Ascending aorta (tissue), 2 donors: ENCODE results near the gene ZNF692. TPM values are rescaled to one million over a fixed set of nuclear protein-coding genes. Genes with fewer than 3 reads are reported as not detected.
"Not testable (repeated sequence)": the region's sequence is repeated elsewhere in the genome, so short reads cannot be mapped to it uniquely, and the experiment has no call there.

Source experiments
- DNase-seq, 2 donors: peaks; one replicate each; pipeline ENCODE4 v3.0.0-alpha.2; 2019; ENCODE audit warnings: low spot score in 2 of 2
- H3K27ac ChIP-seq, 2 donors: fragments of 200-600 bp; sonication (generic); one replicate each; pipeline ENCODE4 v1.5.1; 2016 to 2017; ENCODE audit warnings: mild to moderate bottlenecking in 1 of 2
- H3K27me3 ChIP-seq: fragments of 200-600 bp; sonication (generic); one replicate; pipeline ENCODE4 v1.5.1; 2017
- H3K36me3 ChIP-seq, 2 donors: fragments of 200-600 bp; sonication (generic); one replicate each; pipeline ENCODE4 v1.5.1; 2016
- H3K4me1 ChIP-seq, 2 donors: fragments of 200-600 bp; sonication (generic); one replicate each; pipeline ENCODE4 v1.5.1; 2016 to 2017; ENCODE audit warnings: mild to moderate bottlenecking in 1 of 2
- H3K4me3 ChIP-seq, 2 donors: fragments of 200-600 bp; sonication (generic); one replicate each; pipeline ENCODE4 v1.5.1; 2016 to 2017; ENCODE audit warnings: mild to moderate bottlenecking in 1 of 2
- H3K9me3 ChIP-seq, 2 donors: fragments of 200-600 bp; sonication (generic); one replicate each; pipeline ENCODE4 v1.5.1; 2016
- intact Hi-C: fragments of 100-400 bp; cut with DNase I; formaldehyde crosslinking; loops from one replicate; pipeline ENCODE4 v1.15.1; 2023
- total RNA-seq: library from RNA; depleted of rRNA; stranded (reverse); fragments of >200 nt; gene quantifications from one replicate; pipeline ENCODE4 v1.1.0, GENCODE V29; 2016
- TF ChIP-seq, protein P1 (sequence below), 3 experiments: fragments of 200-600 bp in 2 of 3; fragments of 450-650 bp in 1 of 3; sonication (generic) in 2 of 3; IDR thresholded peaks; one replicate each; pipeline ENCODE4 v1.5.1; 2016 to 2019; ENCODE audit warnings: antibody characterized with exemption in 3 of 3, mild to moderate bottlenecking in 1 of 3, moderate library complexity in 1 of 3

Gene ZNF692
- total RNA-seq, 1 donor from 2014 or later, result 13.8 TPM

DNA sequence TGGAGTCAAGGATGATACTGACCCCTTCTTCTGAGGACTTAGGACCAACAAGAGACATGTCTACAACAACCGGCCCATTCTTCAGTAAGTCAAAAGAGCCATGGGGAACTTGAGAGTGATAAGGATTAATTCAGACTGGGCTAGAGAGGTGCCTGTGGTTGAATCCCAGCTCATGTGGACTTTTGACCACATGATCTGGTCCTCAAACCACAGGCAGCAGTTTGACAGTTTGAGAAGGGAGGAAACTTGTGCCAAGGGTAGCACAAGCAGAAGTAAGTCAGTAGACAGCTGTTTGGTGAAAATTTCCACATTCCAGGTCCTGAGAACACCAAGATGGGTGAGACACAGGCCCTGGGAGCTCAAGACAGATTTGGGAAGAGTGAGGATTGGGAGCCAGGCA lies 53.0 kb downstream of the ZNF692 start:
- DNase-seq, result peak in 1 of 2 donors; percentile 49
- intact Hi-C loops, result no loop called here
- H3K27me3 ChIP-seq, result no peaks in the 10 kb centered on the region
- H3K36me3 ChIP-seq, result no peaks in the 10 kb centered on the region
- H3K9me3 ChIP-seq, result no peaks in the 10 kb centered on the region
- no peaks in the 10 kb centered on the region for H3K4me1 ChIP-seq
- no peak overlapping the region for H3K27ac ChIP-seq
- TF ChIP-seq, protein P1, sequence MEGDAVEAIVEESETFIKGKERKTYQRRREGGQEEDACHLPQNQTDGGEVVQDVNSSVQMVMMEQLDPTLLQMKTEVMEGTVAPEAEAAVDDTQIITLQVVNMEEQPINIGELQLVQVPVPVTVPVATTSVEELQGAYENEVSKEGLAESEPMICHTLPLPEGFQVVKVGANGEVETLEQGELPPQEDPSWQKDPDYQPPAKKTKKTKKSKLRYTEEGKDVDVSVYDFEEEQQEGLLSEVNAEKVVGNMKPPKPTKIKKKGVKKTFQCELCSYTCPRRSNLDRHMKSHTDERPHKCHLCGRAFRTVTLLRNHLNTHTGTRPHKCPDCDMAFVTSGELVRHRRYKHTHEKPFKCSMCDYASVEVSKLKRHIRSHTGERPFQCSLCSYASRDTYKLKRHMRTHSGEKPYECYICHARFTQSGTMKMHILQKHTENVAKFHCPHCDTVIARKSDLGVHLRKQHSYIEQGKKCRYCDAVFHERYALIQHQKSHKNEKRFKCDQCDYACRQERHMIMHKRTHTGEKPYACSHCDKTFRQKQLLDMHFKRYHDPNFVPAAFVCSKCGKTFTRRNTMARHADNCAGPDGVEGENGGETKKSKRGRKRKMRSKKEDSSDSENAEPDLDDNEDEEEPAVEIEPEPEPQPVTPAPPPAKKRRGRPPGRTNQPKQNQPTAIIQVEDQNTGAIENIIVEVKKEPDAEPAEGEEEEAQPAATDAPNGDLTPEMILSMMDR (IDR thresholded peaks at IDR 0.05), result no peak
- no peak overlapping the region for H3K4me3 ChIP-seq

DNA sequence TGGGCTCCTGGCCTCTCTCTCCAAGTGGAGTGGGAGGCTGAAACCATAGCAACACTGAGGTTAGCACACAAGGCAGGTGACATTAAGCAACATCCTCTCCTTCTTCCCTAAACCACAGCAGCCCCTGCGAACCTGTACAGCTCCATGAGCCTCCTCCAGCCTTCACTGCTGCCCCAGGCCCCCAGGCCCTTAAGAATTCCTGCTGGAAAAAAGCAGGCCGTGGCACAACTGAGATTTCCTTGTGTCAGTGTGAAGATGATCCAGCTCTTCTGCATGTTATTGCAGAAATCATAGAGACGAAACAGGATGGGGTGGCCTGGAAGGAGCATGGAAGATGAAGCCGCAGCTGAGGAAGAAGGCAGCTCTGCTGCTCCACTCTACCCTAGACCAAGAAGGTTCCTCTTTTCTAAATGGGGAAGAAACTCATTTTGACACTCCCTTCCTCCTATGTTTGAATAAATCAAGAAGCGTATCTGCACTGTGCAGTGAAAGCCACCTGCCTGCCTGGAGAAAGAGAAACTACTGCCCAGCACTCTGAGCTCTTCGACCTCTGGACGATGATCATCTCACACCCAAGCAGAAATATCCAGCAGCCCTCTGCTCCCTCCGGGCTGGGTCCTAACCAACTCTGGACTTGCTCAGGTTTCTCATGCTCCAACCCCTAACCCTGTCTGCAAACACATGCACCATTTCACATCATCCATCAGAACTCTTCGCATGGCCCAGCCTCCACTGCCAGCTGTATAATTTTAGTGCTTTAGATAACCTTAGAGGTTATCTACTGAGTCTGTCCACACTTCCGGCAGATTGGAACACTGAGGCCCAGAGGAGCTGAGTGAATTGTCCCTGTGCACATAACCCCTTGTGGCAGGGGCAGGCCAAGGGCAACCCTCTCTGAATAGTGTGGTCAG lies 53.9 kb downstream of the ZNF692 start:
- no peaks in the 10 kb centered on the region for H3K9me3 ChIP-seq
- H3K27me3 ChIP-seq, result no peaks in the 10 kb centered on the region
- peak in 1 of 2 donors; percentile 62 for DNase-seq
- no peaks in the 10 kb centered on the region for H3K36me3 ChIP-seq
- no peaks in the 10 kb centered on the region for H3K4me1 ChIP-seq
- intact Hi-C loops, result no loop called here
- TF ChIP-seq, protein P1 (IDR thresholded peaks at IDR 0.05), result no peak
- H3K4me3 ChIP-seq, result no peak overlapping the region
- H3K27ac ChIP-seq, result no peak overlapping the region

DNA sequence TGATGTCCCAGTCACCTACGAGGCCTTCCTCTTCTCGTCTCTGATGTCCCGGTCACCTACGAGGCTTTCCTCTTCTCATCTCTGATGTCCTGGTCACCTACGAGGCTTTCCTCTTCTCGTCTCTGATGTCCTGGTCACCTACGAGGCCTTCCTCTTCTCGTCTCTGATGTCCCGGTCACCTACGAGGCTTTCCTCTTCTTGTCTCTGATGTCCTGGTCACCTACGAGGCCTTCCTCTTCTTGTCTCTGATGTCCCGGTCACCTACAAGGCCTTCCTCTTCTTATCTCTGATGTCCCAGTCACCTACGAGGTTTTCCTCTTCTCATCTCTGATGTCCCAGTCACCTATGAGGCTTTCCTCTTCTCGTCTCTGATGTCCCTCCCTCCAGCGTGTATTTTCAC lies 55.4 kb downstream of the ZNF692 start:
- H3K4me1 ChIP-seq, H3K36me3 ChIP-seq, H3K27ac ChIP-seq, H3K4me3 ChIP-seq, intact Hi-C loops, H3K27me3 ChIP-seq, H3K9me3 ChIP-seq: not testable (repeated sequence)
- DNase-seq, result peak in 1 of 2 donors; percentile 47

DNA sequence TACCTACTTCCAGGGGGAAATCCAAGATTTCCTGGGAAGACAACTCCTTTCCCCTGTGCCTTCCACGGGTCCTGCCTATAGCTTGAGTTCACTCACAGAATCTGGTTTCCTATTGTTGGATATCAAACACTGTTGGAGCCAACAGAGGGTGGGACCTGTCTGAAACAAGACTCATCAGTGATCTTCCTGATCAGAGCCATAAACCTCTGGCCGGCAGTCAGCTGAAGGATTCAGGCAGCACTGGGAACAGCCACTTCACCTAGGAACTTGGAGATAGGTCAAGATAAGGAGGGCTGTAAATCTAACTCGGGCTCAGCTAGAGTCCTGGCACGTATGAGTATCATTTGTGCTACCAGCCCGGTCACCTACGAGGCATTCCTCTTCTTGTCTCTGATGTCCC lies 56.4 kb downstream of the ZNF692 start:
- Histone ChIP-seq H3K27me3 (no peaks in the 10 kb centered on the region), H3K27ac (no peak overlapping the region), H3K36me3 (no peaks in the 10 kb centered on the region), H3K4me3 (no peak overlapping the region), H3K9me3 (no peaks in the 10 kb centered on the region), H3K4me1 (no peaks in the 10 kb centered on the region)
- no peak for DNase-seq
- TF ChIP-seq, protein P1 (IDR thresholded peaks at IDR 0.05), result no peak
- intact Hi-C loops, result no loop called here

DNA sequence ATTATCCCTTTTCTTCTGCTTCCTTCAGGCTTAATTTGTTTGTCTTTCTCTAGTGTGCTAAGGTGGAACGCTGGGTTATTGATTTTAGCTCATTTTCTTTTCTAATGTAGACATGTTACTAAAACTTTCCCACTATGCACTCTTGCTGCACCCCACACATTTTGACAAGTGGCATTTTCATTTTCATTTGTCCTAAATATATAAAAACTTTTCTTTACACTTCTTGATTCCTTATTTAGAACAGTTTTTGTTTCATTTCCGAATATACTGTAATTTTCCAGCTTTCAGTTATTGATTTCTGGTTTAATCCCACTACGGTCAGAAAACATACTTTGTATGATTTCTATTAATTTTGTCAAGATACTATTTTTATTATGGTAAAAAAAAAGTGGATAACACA lies 58.4 kb downstream of the ZNF692 start:
- intact Hi-C loops, result no loop called here
- H3K27me3 ChIP-seq, result no peaks in the 10 kb centered on the region
- no peaks in the 10 kb centered on the region for H3K36me3 ChIP-seq
- H3K9me3 ChIP-seq, result no peaks in the 10 kb centered on the region
- TF ChIP-seq, protein P1 (IDR thresholded peaks at IDR 0.05), result no peak
- no peak overlapping the region for H3K4me3 ChIP-seq
- no peak overlapping the region for H3K27ac ChIP-seq
- H3K4me1 ChIP-seq, result no peaks in the 10 kb centered on the region
- DNase-seq, result no peak

Other genes starting within 250 kb of the ZNF692 start
- 2.8 TPM for gene OR2T11, start 224.0 kb downstream of the ZNF692 start, total RNA-seq
- gene OR2T35, start 213.8 kb downstream of the ZNF692 start, total RNA-seq, result not detected
- gene OR2T27, start 203.6 kb downstream of the ZNF692 start, total RNA-seq, result not detected
- gene OR14I1, start 156.3 kb downstream of the ZNF692 start, total RNA-seq, result not detected
- gene LYPD8, start 103.3 kb downstream of the ZNF692 start, total RNA-seq, result not detected
- 15.9 TPM for gene SH3BP5L, start 33.2 kb downstream of the ZNF692 start, total RNA-seq
- gene ZNF672, start 20.9 kb downstream of the ZNF692 start, total RNA-seq, result 30.9 TPM
- gene PGBD2, start 47.1 kb upstream of the ZNF692 start, total RNA-seq, result 0.53 TPM